CD1c-positive myeloid dendritic cell (primary cell): ENCODE data around the gene DDX42.
"Not testable (repeated sequence)": the region's sequence is repeated elsewhere in the genome, so short reads cannot be mapped to it uniquely, and the experiment has no call there.

Experiments used
- DNase-seq: peaks from one replicate; pipeline ENCODE4 v3.0.0-alpha.2; 2016; ENCODE audit errors: extremely low spot score

The DDX42 gene

DNA sequence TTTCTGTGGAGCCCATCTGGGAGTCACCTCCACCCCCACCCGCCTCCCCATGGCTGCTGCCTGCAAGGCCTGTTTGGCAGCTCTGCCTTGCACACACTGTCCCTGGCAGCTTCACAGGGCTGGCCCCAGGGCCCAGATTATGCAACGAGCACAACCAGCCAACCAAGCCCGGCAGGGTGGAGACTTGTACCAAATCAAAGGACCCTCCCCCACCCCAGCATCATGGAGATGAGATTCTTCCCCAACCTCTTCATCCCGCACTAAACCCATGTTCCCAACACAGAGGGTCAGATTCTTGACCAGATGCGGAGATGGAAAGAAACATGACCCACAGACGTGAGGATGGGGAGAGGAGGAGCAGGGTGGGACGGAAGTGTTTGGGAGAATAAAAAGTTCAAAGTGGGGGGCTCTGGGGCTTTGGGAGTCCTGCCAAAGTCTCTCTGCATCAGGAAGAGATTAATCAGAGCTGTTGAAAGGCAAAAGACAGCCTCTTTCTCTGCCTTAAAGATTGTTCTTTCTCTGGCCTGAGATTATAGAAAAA is 64.7 kb downstream of the DDX42 start:
- no peak for DNase-seq

GRCh38 chr17:63840591-63841349 is 66.8 kb downstream of the DDX42 start:
- DNase-seq, result no peak

DNA sequence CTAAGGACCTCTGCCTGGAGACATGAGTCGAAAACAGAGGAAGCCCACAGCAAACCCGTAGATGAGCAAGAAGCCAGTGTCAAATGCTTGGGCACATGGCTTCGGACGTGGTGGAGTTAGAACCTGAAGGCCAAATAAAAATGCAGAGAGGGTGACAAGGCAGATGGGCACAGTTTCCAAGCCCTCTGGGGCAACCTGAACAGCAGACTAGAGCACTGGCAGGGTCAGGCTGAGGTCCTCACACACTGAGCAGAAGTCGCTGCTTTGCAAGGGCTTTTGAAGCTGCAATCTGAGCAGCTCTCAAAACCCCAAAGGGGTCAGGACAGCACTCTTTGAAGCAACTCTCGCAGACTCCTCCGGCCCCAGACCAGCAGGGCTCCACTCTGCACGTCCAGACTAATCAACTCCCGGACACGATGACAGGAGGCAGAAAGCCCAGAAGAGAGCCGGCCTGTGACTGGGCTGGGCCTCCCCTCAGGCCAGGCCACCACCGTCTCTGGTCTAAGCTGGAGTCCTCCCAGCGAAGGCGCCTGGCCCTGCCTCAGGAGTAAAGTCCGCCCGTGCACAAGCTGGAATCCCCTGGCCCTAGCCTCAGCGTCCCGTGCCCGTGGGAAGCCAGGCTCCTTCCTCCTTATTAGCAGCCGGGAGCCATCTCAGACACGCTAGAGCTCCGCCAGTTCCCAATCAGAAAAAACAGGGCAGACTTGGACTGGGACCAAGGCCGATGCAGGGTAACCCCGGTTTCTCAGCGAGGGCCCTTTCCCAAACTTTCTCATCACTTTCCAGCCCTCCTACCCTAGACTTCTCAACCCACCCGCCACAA is 67.6 kb downstream of the DDX42 start:
- peak; percentile 67 for DNase-seq

- DNase-seq, result peak; percentile 48
Measured at GRCh38 chr17:63842173-63842539, 68.2 kb downstream of the DDX42 start.

GRCh38 chr17:63842540-63843386 is 68.8 kb downstream of the DDX42 start, which contains the start of gene SMARCD2:
SMARCD2 (minus strand) TSS chr17:63842685; CDS start chr17:63842674, 11 bp downstream.
- DNase-seq, result peak; percentile 99

DNA sequence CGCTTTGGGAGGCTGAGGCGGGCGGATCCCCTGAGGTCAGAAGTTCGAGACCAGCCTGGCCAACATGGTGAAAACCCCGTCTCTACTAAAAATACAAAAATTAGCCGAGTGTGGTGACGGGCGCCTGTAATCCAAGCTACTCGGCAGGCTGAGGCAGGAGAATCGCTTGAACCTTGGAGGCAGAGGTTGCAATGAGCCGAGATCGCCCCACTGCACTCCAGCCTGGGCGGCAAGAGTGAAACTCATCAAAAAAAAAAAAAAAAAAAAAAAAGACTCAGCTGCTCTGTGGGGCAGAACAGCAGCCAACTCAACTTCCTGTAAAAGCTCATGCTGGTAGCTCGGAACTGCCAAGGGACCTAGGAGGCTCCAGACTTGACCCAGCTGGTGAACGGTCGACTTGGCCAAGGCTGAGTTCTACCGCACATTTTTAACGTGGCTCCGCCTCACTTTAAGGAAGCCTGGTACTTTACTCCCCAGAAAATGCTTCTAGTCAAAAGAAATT is 69.5 kb downstream of the DDX42 start:
- DNase-seq, result peak; percentile 66

GRCh38 chr17:63843910-63844677 is 70.1 kb downstream of the DDX42 start:
- no peak for DNase-seq

- DNase-seq, result no peak
Measured at GRCh38 chr17:63845509-63845908, 71.5 kb downstream of the DDX42 start.

- DNase-seq, result no peak
Measured at GRCh38 chr17:63847525-63848249, 73.7 kb downstream of the DDX42 start.

DNA sequence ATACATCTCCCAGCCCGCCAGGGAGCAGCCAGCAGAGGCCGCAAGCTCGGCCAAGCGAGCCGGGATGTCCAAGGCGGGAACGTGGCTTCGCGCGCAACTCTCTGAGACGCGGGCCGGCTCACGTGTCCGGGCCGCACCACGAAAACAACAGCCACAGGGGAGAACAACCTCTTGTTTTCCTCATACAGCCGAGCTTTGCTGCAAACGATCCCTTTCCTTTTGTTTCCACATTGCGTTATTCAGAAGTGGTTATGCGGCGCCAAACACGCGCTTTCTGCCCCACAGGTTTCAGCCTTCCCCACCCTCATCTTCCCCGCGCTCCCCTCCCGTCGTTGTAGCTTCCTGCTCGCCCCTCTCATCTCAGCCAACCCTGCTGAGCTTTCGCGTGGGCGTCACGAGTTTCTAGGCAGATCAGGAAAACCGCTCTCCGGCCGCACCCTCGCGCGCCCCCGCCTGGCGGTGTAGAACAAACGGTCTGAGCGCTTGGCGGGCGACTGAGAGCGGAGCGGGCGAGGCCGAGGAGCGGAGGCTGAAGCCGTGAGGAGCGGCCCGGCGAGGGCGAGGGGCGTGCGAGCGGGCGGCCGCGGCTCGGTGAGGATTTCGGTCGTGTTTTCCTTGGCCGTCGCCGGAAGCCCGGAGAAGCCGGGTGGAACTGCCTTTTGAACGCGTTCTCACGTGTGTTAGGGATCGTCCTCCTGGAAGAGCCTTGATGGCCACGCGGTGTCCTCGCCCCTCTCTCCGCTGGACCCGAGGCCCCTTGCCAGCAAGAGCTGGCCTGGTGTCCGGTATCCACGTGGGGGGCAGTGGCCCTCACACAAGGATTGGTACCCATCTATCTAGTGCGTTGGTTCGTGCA is 75.1 kb downstream of the DDX42 start:
- DNase-seq, result peak; percentile 98

DNA sequence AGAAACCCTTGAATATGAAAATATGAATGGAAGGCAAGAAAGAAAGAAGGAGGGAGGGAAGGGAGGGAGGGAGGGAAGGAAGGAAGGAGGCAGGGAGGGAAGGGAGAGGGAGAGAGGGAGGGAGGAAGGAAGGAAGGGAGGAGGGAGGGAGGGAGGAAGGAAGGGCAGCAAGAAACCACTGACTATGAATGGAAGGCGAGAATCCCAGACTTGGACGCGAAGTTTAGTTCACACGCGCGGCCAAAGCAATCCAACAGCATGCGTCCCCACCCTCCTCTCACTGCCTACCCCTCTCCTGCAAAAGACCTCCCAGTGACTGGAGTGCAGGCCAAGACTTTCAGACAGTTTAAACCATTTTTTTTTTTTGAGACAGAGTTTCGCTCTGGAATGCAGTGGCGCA is 76.4 kb downstream of the DDX42 start:
- no peak for DNase-seq

GRCh38 chr17:63853260-63853659 is 79.3 kb downstream of the DDX42 start:
- DNase-seq, result no peak

DNA sequence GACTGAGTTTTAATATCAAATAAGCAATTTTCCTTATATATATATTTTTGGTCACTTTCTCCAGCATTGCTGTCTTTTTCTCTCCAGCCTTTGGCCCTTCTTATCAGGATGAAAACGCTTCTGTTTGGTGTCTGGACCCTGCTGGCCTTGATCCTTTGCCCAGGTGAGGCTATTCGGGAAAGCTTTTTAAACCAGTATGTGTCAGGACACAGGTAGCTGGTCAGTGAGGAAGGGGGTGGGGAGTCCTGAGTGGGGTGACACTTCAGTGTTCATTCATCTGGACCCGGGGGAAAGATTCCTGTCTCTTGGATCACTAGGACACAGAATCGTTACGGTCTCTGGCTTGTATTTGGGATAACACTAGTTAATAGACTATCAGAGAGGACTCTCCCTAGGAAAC is 80.7 kb downstream of the DDX42 start:
- no peak for DNase-seq

GRCh38 chr17:63855185-63855584 is 81.2 kb downstream of the DDX42 start:
- no peak for DNase-seq

DNA sequence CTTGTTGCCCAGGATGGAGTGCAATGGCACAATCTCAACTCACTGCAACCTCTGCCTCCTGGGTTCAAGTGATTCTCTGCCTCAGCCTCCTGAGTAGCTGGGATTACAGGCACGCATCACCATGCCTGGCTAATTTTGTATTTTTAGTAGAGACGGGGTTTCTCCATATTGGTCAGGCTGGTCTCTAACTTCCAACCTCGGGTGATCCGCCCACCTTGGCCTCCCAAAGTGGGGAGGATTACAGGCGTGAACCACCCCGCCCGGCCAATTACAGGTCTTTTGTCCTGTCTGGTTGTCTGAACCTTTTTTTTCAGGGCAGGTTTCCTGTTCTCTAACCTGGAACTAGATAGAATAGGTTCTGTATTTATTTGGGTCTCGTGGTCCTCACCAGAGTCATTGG is 82.5 kb downstream of the DDX42 start:
- DNase-seq, result not testable (repeated sequence)

- no peak for DNase-seq
Measured at GRCh38 chr17:63859257-63859656, 85.3 kb downstream of the DDX42 start.

- DNase-seq, result not testable (repeated sequence)
Measured at GRCh38 chr17:63866625-63867024, 92.7 kb downstream of the DDX42 start.
